T-helper 1 cell treated with Interleukin-12 subunit alpha and Interleukin-12 subunit beta and Interleukin-4 antibody, amounts not matched to agents 30 μg/mL and 1 μg/mL, for 36 hours (primary cell): Measurements from ENCODE around the gene LIN7A.

Source experiments
- H3K27ac Mint-ChIP-seq: one replicate; pipeline ENCODE4 v1.8.0; 2021; ENCODE audit warnings: mild to moderate bottlenecking, mixed read lengths
- H3K27me3 Mint-ChIP-seq: one replicate; pipeline ENCODE4 v1.8.0; 2021; ENCODE audit warnings: low read depth, mixed read lengths
- H3K36me3 Mint-ChIP-seq: one replicate; pipeline ENCODE4 v1.8.0; 2021; ENCODE audit warnings: low read depth, mixed read lengths
- H3K4me1 Mint-ChIP-seq: one replicate; pipeline ENCODE4 v1.8.0; 2021; ENCODE audit warnings: low read depth, mixed read lengths
- H3K4me3 Mint-ChIP-seq: one replicate; pipeline ENCODE4 v1.8.0; 2021; ENCODE audit warnings: mild to moderate bottlenecking, moderate library complexity, mixed read lengths
- H3K9me3 Mint-ChIP-seq: one replicate; pipeline ENCODE4 v1.8.0; 2021; ENCODE audit warnings: mixed read lengths

Gene LIN7A

GRCh38 chr12:80860206-80860605 is 77.5 kb downstream of the LIN7A start:
- Mint-ChIP-seq H3K27ac (no peak overlapping the region), H3K4me3 (no peak overlapping the region), H3K9me3 (no peaks in the 10 kb centered on the region), H3K36me3 (no peaks in the 10 kb centered on the region), H3K4me1 (no peaks in the 10 kb centered on the region), H3K27me3 (no peaks in the 10 kb centered on the region)

GRCh38 chr12:80858356-80858755 is 79.4 kb downstream of the LIN7A start:
- Mint-ChIP-seq H3K36me3 (no peaks in the 10 kb centered on the region), H3K27ac (no peak overlapping the region), H3K27me3 (no peaks in the 10 kb centered on the region), H3K4me1 (no peaks in the 10 kb centered on the region), H3K4me3 (no peak overlapping the region), H3K9me3 (no peaks in the 10 kb centered on the region)

- Mint-ChIP-seq H3K4me1 (no peaks in the 10 kb centered on the region), H3K4me3 (no peak overlapping the region), H3K27me3 (no peaks in the 10 kb centered on the region), H3K36me3 (no peaks in the 10 kb centered on the region), H3K27ac (no peak overlapping the region), H3K9me3 (no peaks in the 10 kb centered on the region)
These were observed 80.4 kb downstream of the LIN7A start for GRCh38 chr12:80857311-80857710.

- Mint-ChIP-seq H3K4me3 (no peak overlapping the region), H3K36me3 (no peaks in the 10 kb centered on the region)
These were observed 88.4 kb downstream of the LIN7A start for GRCh38 chr12:80849337-80849736.

GRCh38 chr12:80848858-80849257 is 88.9 kb downstream of the LIN7A start:
- Mint-ChIP-seq H3K27me3 (no peaks in the 10 kb centered on the region), H3K4me1 (no peaks in the 10 kb centered on the region), H3K27ac (no peak overlapping the region), H3K36me3 (no peaks in the 10 kb centered on the region), H3K4me3 (no peak overlapping the region), H3K9me3 (no peaks in the 10 kb centered on the region)

More at GRCh38 chr12:80849337-80849736, 88.4 kb downstream of the LIN7A start:
- Mint-ChIP-seq H3K4me1 (no peaks in the 10 kb centered on the region), H3K27ac (no peak overlapping the region), H3K9me3 (no peaks in the 10 kb centered on the region), H3K27me3 (no peaks in the 10 kb centered on the region)

GRCh38 chr12:80847575-80847974 is 90.2 kb downstream of the LIN7A start:
- no peaks in the 10 kb centered on the region for H3K9me3 Mint-ChIP-seq
- H3K36me3 Mint-ChIP-seq, result no peaks in the 10 kb centered on the region
- H3K4me1 Mint-ChIP-seq, result no peaks in the 10 kb centered on the region
- H3K4me3 Mint-ChIP-seq, result no peak overlapping the region
- no peak overlapping the region for H3K27ac Mint-ChIP-seq
- no peaks in the 10 kb centered on the region for H3K27me3 Mint-ChIP-seq

- no peaks in the 10 kb centered on the region for H3K36me3 Mint-ChIP-seq
- no peaks in the 10 kb centered on the region for H3K27me3 Mint-ChIP-seq
- no peaks in the 10 kb centered on the region for H3K9me3 Mint-ChIP-seq
- no peak overlapping the region for H3K4me3 Mint-ChIP-seq
- H3K4me1 Mint-ChIP-seq, result no peaks in the 10 kb centered on the region
- no peak overlapping the region for H3K27ac Mint-ChIP-seq
These were observed 90.8 kb downstream of the LIN7A start for GRCh38 chr12:80846952-80847351.

- no peaks in the 10 kb centered on the region for H3K4me1 Mint-ChIP-seq
- H3K27me3 Mint-ChIP-seq, result no peaks in the 10 kb centered on the region
- no peak overlapping the region for H3K4me3 Mint-ChIP-seq
- no peaks in the 10 kb centered on the region for H3K36me3 Mint-ChIP-seq
- H3K27ac Mint-ChIP-seq, result no peak overlapping the region
- H3K9me3 Mint-ChIP-seq, result no peaks in the 10 kb centered on the region
These were observed 92.1 kb downstream of the LIN7A start for GRCh38 chr12:80845639-80846038.

GRCh38 chr12:80843969-80844368 is 93.8 kb downstream of the LIN7A start:
- no peak overlapping the region for H3K27ac Mint-ChIP-seq
- H3K36me3 Mint-ChIP-seq, result no peaks in the 10 kb centered on the region
- no peaks in the 10 kb centered on the region for H3K4me1 Mint-ChIP-seq
- H3K9me3 Mint-ChIP-seq, result no peaks in the 10 kb centered on the region
- no peak overlapping the region for H3K4me3 Mint-ChIP-seq
- H3K27me3 Mint-ChIP-seq, result no peaks in the 10 kb centered on the region

GRCh38 chr12:80838708-80839107 is 99.0 kb downstream of the LIN7A start:
- Mint-ChIP-seq H3K9me3 (no peaks in the 10 kb centered on the region), H3K4me1 (no peaks in the 10 kb centered on the region), H3K27ac (no peak overlapping the region), H3K27me3 (no peaks in the 10 kb centered on the region), H3K4me3 (no peak overlapping the region), H3K36me3 (no peaks in the 10 kb centered on the region)

GRCh38 chr12:80838024-80838658 is 99.6 kb downstream of the LIN7A start:
- no peak overlapping the region for H3K27ac Mint-ChIP-seq
- peaks cover 4% of the 10 kb centered on the region for H3K27me3 Mint-ChIP-seq
- no peaks in the 10 kb centered on the region for H3K36me3 Mint-ChIP-seq
- peaks cover 4% of the 10 kb centered on the region for H3K9me3 Mint-ChIP-seq
- no peaks in the 10 kb centered on the region for H3K4me1 Mint-ChIP-seq
- no peak overlapping the region for H3K4me3 Mint-ChIP-seq

- Mint-ChIP-seq H3K36me3 (no peaks in the 10 kb centered on the region), H3K27me3 (peaks cover 4% of the 10 kb centered on the region), H3K4me1 (no peaks in the 10 kb centered on the region), H3K4me3 (no peak overlapping the region), H3K9me3 (peaks cover 6% of the 10 kb centered on the region), H3K27ac (no peak overlapping the region)
These were observed 100.3 kb downstream of the LIN7A start for GRCh38 chr12:80837342-80837978.

- H3K9me3 Mint-ChIP-seq, result peaks cover 6% of the 10 kb centered on the region
- no peak overlapping the region for H3K4me3 Mint-ChIP-seq
- H3K27me3 Mint-ChIP-seq, result peaks cover 4% of the 10 kb centered on the region
- peaks cover 3% of the 10 kb centered on the region for H3K4me1 Mint-ChIP-seq
- H3K27ac Mint-ChIP-seq, result no peak overlapping the region
- no peaks in the 10 kb centered on the region for H3K36me3 Mint-ChIP-seq
These were observed 103.0 kb downstream of the LIN7A start for GRCh38 chr12:80834724-80835123.

- Mint-ChIP-seq H3K9me3 (peaks cover 6% of the 10 kb centered on the region), H3K4me1 (peaks cover 3% of the 10 kb centered on the region), H3K27me3 (peaks cover 4% of the 10 kb centered on the region), H3K4me3 (no peak overlapping the region), H3K27ac (no peak overlapping the region), H3K36me3 (no peaks in the 10 kb centered on the region)
These were observed 107.1 kb downstream of the LIN7A start for GRCh38 chr12:80830533-80831088.

- peaks cover 6% of the 10 kb centered on the region for H3K9me3 Mint-ChIP-seq
- no peaks in the 10 kb centered on the region for H3K36me3 Mint-ChIP-seq
- H3K4me1 Mint-ChIP-seq, result peaks cover 3% of the 10 kb centered on the region
- peaks cover 4% of the 10 kb centered on the region for H3K27me3 Mint-ChIP-seq
- no peak overlapping the region for H3K4me3 Mint-ChIP-seq
- H3K27ac Mint-ChIP-seq, result no peak overlapping the region
These were observed 108.0 kb downstream of the LIN7A start for GRCh38 chr12:80829767-80830166.
